AG09309 (cell line): ENCODE data around the gene COL18A1.

ENCODE experiments used
- DNase-seq: peaks from one replicate; pipeline ENCODE4 v3.0.0-alpha.2; 2010; ENCODE audit warnings: low read depth
- H3K4me3 ChIP-seq: 2 replicates; pipeline ENCODE4 v1.5.1; 2011; ENCODE audit warnings: mild to moderate bottlenecking, low read depth, low read length, moderate library complexity; ENCODE audit not compliant: control insufficient read depth
- TF ChIP-seq, protein P1 (sequence below): IDR thresholded peaks from 2 replicates; pipeline ENCODE4 v1.5.1; 2011; ENCODE audit warnings: mild to moderate bottlenecking, low read depth, low read length, inconsistent platforms; ENCODE audit not compliant: insufficient read depth, control insufficient read depth; ENCODE audit errors: missing control alignments

COL18A1 gene

DNA sequence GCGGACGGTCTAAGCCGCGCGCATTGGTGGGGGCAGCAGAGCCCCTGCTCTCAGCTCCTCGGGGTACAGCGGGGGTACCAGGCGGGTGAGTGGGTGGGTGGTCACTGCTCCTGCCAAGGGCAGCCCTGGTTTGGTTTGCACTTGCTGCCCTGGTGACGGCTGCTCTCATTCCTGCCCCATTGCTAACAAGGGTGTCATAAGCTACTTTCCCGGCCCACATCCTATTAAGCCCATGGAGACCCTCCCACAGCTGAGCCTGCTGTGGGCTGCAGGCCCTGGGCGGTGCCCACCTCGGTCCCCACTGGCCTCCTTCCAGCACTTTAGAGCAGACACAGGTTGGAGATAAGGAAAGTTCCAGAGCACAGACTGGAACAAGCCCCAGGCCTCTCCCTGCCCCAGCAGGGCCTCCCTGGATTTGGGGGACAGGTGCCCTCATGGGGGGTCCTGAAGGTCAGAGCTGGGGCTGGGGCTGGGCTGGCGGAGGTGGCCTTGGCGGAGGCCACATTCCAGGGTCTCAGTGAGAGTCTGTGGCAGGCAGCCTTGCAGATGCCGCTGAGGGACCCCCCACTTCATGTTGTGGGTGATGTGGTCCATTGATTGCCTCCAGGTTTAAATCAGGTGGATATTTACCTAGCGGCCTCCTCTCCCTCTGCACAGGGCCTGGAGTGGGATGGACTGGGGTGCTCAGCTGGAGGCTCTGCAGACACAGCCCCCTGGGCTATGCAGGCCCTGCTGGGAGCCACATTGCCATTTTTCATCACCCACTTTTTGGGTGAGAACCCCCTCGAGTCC, 27.0 kb downstream of the COL18A1 start:
- DNase-seq: no peak
- TF ChIP-seq, protein P1, sequence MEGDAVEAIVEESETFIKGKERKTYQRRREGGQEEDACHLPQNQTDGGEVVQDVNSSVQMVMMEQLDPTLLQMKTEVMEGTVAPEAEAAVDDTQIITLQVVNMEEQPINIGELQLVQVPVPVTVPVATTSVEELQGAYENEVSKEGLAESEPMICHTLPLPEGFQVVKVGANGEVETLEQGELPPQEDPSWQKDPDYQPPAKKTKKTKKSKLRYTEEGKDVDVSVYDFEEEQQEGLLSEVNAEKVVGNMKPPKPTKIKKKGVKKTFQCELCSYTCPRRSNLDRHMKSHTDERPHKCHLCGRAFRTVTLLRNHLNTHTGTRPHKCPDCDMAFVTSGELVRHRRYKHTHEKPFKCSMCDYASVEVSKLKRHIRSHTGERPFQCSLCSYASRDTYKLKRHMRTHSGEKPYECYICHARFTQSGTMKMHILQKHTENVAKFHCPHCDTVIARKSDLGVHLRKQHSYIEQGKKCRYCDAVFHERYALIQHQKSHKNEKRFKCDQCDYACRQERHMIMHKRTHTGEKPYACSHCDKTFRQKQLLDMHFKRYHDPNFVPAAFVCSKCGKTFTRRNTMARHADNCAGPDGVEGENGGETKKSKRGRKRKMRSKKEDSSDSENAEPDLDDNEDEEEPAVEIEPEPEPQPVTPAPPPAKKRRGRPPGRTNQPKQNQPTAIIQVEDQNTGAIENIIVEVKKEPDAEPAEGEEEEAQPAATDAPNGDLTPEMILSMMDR: no peak
- no peak overlapping the region for H3K4me3 ChIP-seq

DNA sequence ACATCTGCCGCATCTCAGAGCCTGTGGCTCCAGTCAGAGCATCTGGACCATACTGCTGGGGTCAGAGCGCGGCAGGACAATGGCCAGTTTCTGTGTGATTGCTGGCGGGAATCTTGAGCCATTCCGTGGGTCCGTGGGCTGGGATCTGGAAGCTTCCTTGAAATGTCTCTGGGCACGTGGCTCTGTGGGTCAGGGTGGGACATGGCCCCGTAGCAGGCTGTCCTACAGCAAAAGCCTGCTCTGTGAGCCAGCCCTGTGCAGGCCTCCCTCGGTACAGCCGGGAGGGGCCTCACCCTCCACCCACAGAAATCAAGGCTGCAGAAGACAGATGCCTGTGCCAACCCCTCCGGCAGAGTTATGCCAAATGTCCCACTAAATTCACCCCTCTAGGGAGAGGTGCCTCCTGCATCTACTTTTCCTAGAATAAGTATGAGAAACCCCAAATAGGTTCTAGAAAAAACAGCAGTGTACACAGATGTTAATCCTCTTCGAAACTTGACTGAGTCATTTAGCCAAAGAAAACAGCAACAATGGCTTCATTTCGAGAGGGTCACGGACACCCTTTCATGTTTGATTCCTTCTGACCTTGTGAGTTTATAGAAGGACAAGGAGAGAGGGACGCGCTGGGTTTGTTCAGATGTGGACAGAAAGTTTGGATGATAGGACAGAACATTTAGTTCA, 27.8 kb downstream of the COL18A1 start:
- DNase-seq: no peak
- no peak overlapping the region for H3K4me3 ChIP-seq
- TF ChIP-seq, protein P1: no peak

DNA sequence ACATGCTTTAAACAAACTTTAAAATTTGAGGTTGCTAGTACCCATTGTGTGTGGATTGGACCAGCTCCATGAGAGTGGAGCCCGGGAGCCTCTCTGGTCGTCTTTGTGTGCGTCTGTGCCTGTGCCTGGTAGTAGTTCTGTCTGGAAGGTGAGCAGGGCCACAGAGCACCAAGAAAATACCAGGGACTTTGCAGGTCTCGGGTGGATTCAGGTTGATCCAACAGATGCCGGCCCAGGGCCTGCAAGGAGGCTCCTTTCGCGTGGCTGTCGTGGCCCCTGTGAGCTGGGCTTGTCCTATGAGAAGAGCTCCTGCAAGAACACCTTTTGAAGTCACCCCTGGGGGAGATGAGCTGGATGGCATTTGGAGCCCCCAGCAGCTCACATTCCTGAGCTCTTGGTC, 28.3 kb downstream of the COL18A1 start:
- TF ChIP-seq, protein P1: no peak
- no peak overlapping the region for H3K4me3 ChIP-seq
- DNase-seq: no peak

DNA sequence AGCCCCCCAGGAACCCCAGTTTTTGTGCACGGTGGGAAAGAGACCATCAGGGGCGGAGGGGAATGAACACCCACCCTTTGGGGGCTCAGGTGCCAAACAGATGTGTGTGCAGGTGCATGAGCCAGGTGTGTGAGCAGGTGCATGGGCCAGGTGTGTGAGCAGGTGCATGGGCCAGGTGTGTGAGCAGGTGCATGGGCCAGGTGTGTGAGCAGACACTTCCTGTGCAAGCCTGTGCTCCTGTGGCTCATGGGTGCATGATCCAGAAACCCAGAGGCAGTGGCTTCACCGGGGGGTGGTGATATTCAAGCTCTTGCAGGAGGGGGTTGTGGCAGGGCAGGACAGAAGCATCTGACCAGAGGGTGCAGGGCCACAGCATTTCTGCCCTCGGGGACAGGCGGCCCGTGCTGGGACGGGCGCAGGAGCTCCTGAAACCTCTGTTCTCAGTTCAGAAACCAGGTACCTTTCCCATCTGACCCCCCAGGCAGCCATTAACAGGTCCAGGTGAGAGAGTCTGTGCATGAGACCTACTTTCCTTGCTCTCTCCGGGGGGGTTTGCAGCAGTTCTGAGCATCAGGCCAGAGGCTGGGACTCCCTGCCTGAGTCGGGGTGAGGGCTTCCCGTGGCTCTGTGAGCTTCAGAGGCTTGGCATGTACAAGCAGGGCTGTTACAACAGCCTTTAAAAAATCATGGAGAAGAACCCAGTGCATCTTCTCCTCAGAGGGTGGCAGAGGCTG, 29.1 kb downstream of the COL18A1 start:
- no peak for DNase-seq
- no peak overlapping the region for H3K4me3 ChIP-seq
- TF ChIP-seq, protein P1: no peak

DNA sequence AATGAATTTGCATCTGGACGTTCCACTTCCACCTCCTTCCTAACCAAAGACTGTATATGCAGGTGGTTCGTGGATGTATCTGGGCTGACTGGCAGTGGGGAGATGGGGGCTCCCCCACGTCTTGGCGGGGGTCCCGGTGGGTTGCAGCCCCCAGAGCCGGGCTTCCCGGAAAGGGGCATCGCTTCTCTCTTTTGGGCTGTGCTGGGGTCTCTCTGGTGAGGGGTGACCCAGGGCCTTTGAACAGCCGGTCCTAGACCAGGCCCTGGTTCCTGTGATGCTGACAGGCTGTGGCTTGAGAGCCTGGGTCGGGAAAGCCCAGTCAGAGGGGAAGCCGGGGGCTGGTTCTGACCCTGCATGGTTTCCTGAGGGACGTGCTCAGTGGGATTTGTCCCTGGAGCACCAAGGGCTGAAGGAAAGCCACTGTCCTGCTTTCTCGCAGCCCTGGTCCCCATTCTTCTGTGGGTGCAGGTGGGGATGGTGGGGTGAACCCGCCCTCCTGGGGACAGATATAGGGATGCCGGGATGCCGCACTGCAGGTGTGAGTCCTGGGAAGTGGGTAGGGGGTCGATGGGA, 29.8 kb downstream of the COL18A1 start:
- DNase-seq: no peak
- TF ChIP-seq, protein P1: no peak
- no peak overlapping the region for H3K4me3 ChIP-seq

DNA sequence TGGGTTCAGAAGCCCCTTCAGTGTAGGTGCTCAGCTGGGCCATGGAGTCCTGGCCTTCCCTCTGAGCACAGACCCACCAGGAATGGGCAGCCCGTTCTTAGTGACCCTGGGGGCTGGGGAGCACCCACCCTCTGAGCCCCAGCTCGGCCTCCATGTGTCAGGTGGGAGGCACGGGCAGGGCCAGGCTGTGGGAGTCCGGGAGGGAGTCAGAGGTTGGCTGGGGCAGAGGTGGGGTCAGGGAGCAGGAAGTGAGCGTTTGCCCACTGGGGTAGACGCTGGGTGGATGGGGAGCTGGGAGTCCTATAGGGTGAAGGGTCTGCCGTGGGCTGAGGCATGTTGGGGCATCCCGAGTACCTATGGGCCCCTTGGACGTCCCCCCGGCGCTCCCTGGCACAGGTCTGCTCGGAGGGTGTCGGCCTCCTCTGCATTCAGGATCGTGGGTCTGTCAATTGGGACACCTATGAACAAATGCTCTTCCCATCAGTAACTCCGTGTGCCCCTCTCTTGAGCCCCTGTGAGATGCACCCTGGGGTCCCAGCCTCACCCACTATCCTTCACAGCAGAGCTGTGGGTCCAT, 30.5 kb downstream of the COL18A1 start:
- no peak for DNase-seq
- H3K4me3 ChIP-seq: no peak overlapping the region
- TF ChIP-seq, protein P1: no peak
